HepG2 (cell line): Measurements from ENCODE around the gene ABHD17B. TPM values are rescaled to one million over a fixed set of nuclear protein-coding genes. Genes with fewer than 3 reads are reported as not detected.
A peak's percentile ranks its signal among the peaks of the same experiment; 100 is the strongest.

ENCODE experiments used
- CAMTA2 ChIP-seq: sonication (generic); formaldehyde crosslinking; IDR thresholded peaks from 2 replicates; pipeline ENCODE4 v1.4.0; 2020; ENCODE audit warnings: mild to moderate bottlenecking, missing genetic modification reagents, borderline replicate concordance
- ETV5 ChIP-seq: IDR thresholded peaks from 2 replicates; pipeline ENCODE4 v1.6.1; 2018; ENCODE audit warnings: missing biosample characterization, missing genetic modification reagents, inconsistent platforms, borderline replicate concordance
- IRF2 ChIP-seq: IDR thresholded peaks from 2 replicates; pipeline ENCODE4 v1.6.1; 2018; ENCODE audit warnings: missing genetic modification reagents, missing compliant biosample characterization
- IRX3 ChIP-seq: sonication (generic); formaldehyde crosslinking; IDR thresholded peaks from 2 replicates; pipeline ENCODE4 v1.8.1; 2023; ENCODE audit warnings: mild to moderate bottlenecking, low read depth, missing genetic modification reagents, borderline replicate concordance
- MED1 ChIP-seq: sonication (generic); formaldehyde crosslinking; IDR thresholded peaks from 2 replicates; pipeline ENCODE4 v1.4.0; 2020; ENCODE audit warnings: missing genetic modification reagents
- MEIS1 ChIP-seq: sonication (generic); formaldehyde crosslinking; IDR thresholded peaks from 2 replicates; pipeline ENCODE4 v1.9.0; 2021; ENCODE audit warnings: mild to moderate bottlenecking, missing genetic modification reagents, moderate library complexity, borderline replicate concordance
- NCOA2 ChIP-seq: sonication (generic); formaldehyde crosslinking; IDR thresholded peaks from 2 replicates; pipeline ENCODE4 v1.8.0; 2022; ENCODE audit warnings: inconsistent platforms
- NCOR1 ChIP-seq: fragments of 200-600 bp; sonication (generic); IDR thresholded peaks from 2 replicates; pipeline ENCODE4 v1.7.0; 2017; ENCODE audit warnings: antibody characterized with exemption, low read length, borderline replicate concordance
- RBM39 ChIP-seq: fragments of 200-400 bp; formaldehyde crosslinking; IDR thresholded peaks from one replicate; pipeline ENCODE4 v1.6.1; 2018; ENCODE audit warnings: antibody characterized with exemption, mild to moderate bottlenecking, low read depth, low read length; ENCODE audit not compliant: poor library complexity, severe bottlenecking
- XRCC5 ChIP-seq: fragments of 200-400 bp; formaldehyde crosslinking; optimal IDR thresholded peaks from 2 replicates; pipeline ENCODE3; 2017; ENCODE audit warnings: mild to moderate bottlenecking, low read length
- YY1 ChIP-seq: IDR thresholded peaks from 2 replicates; pipeline ENCODE4 v1.6.1; 2011; ENCODE audit warnings: low read length, low read depth, moderate library complexity, mild to moderate bottlenecking; ENCODE audit not compliant: insufficient read depth, insufficient replicate concordance
- ZC3H4 ChIP-seq: sonication (generic); formaldehyde crosslinking; IDR thresholded peaks from 2 replicates; pipeline ENCODE4 v1.4.0; 2020; ENCODE audit warnings: missing genetic modification reagents, borderline replicate concordance
- ZNF264 ChIP-seq: sonication (generic); formaldehyde crosslinking; IDR thresholded peaks from 2 replicates; pipeline ENCODE4 v1.4.0; 2020; ENCODE audit warnings: missing genetic modification reagents
- ZNF605 ChIP-seq: sonication (generic); formaldehyde crosslinking; IDR thresholded peaks from 2 replicates; pipeline ENCODE4 v1.8.0; 2022; ENCODE audit warnings: mild to moderate bottlenecking, missing genetic modification reagents
- ZNF713 ChIP-seq: sonication (generic); formaldehyde crosslinking; IDR thresholded peaks from 2 replicates; pipeline ENCODE4 v1.4.0; 2020; ENCODE audit warnings: mild to moderate bottlenecking, missing genetic modification reagents
- polyA plus RNA-seq, 8 experiments: library from polyadenylated mRNA; depleted of rRNA in 3 of 8; stranded (reverse) in 7 of 8; unstranded in 1 of 8; fragments of >200 nt; fragmentation: Illumina TruSeq in 4 of 8; extraction: Trizol in 4 of 8; gene quantifications; 2 replicates each; pipeline versions ENCODE4 v1.2.1 to v1.2.3, GENCODE V29; 2011 to 2016; ENCODE audit warnings: low read depth in 4 of 8, missing spikeins in 1 of 8, mixed read lengths in 1 of 8; ENCODE audit not compliant: insufficient read depth in 1 of 8
- total RNA-seq, 5 experiments: library from RNA; depleted of rRNA; stranded (reverse); fragments of >200 nt; fragmentation: Illumina TruSeq; extraction: Trizol; gene quantifications; 2 replicates each; pipeline ENCODE4 v1.2.3, GENCODE V29; 2016; ENCODE audit warnings: low read depth in 1 of 5
- TF ChIP-seq, protein P1 (sequence below): sonication (generic); formaldehyde crosslinking; IDR thresholded peaks from 2 replicates; pipeline ENCODE4 v1.4.0; 2020; ENCODE audit warnings: low read depth, mild to moderate bottlenecking, missing genetic modification reagents
- TF ChIP-seq, protein P2 (sequence below): sonication (generic); formaldehyde crosslinking; conservative IDR thresholded peaks from 2 replicates; pipeline ENCODE4 v1.8.0; 2022; ENCODE audit warnings: mild to moderate bottlenecking, moderate library complexity, missing genetic modification reagents
- TF ChIP-seq, protein P3 (sequence below): sonication (generic); formaldehyde crosslinking; IDR thresholded peaks from 2 replicates; pipeline ENCODE4 v1.4.0; 2020; ENCODE audit warnings: missing genetic modification reagents, mild to moderate bottlenecking, borderline replicate concordance
- TF ChIP-seq, protein P4 (sequence below): sonication (generic); formaldehyde crosslinking; IDR thresholded peaks from 2 replicates; pipeline ENCODE4 v1.8.0; 2022; ENCODE audit warnings: missing genetic modification reagents, mild to moderate bottlenecking, borderline replicate concordance

ABHD17B gene
- total and polyA plus RNA-seq, 2 of the 13 experiments (the other 11 are each of a cell fraction or from before 2014, with no cell fraction given), result 11.3 to 22.0 TPM

DNA sequence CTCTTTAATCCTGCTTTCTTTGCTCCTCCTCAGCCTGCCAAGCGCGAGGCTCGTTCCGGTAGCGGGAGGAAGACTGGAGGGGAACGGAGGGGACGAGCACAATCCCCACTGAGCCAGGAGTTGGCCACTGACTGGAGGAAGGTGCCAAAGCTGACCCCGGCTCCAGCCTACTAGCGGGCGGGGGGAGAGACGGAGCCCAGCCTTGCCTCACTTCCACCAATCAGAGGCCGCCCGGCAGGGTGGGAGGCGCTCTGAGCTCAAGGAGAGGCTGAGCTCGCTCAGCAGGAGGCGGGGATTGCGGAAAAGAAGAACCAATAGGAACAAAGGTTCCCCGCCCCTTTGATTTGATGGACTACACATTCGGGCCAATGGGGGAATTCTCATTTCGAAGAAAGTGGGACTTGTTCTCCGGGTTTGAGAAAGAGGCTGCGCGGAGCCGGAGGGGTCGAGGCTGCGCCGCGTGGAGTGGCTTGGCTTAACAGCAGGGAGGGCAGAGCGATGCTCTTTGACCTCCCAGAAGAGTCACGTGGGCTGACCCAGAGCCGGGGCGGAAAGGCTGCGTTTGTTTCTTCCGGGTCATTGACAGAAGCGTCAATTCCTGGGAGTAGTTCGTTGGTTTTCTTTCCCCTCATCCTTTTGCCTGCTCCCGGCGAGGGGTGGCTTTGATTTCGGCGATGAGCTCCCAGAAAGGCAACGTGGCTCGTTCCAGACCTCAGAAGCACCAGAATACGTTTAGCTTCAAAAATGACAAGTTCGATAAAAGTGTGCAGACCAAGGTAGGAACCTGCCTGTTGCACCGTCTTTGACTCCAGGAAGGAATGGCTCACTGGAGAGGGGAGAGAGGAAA is at the start of gene ABHD17B, which contains the start of gene C9orf85 (continued):
- TF ChIP-seq ZC3H4 (CRISPR knock-in tag) (no peak), RBM39 (peak; percentile 65), XRCC5 (peak; percentile 75), CAMTA2 (CRISPR knock-in tag) (no peak), YY1 (no peak), IRF2 (peak; percentile 74), ZNF713 (CRISPR knock-in tag) (no peak), NCOR1 (no peak), MED1 (CRISPR knock-in tag) (peak; percentile 62; the same call in 1 of the 2 replicates), MEIS1 (no peak; the same call in 1 of the 2 replicates), ZNF264 (CRISPR knock-in tag) (peak; percentile 40; the same call in 1 of the 2 replicates), IRX3 (no peak; the same call in 1 of the 2 replicates), NCOA2 (peak; percentile 43), ZNF605 (CRISPR knock-in tag) (peak; percentile 92), ETV5 (peak; percentile 11)
- TF ChIP-seq, protein P1, sequence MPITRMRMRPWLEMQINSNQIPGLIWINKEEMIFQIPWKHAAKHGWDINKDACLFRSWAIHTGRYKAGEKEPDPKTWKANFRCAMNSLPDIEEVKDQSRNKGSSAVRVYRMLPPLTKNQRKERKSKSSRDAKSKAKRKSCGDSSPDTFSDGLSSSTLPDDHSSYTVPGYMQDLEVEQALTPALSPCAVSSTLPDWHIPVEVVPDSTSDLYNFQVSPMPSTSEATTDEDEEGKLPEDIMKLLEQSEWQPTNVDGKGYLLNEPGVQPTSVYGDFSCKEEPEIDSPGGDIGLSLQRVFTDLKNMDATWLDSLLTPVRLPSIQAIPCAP, result no peak
- TF ChIP-seq, protein P2, sequence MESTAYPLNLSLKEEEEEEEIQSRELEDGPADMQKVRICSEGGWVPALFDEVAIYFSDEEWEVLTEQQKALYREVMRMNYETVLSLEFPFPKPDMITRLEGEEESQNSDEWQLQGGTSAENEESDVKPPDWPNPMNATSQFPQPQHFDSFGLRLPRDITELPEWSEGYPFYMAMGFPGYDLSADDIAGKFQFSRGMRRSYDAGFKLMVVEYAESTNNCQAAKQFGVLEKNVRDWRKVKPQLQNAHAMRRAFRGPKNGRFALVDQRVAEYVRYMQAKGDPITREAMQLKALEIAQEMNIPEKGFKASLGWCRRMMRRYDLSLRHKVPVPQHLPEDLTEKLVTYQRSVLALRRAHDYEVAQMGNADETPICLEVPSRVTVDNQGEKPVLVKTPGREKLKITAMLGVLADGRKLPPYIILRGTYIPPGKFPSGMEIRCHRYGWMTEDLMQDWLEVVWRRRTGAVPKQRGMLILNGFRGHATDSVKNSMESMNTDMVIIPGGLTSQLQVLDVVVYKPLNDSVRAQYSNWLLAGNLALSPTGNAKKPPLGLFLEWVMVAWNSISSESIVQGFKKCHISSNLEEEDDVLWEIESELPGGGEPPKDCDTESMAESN (CRISPR knock-in tag), result 0 out of 2 replicates have a peak, but pooled peaks have one; percentile 20
- TF ChIP-seq, protein P3, sequence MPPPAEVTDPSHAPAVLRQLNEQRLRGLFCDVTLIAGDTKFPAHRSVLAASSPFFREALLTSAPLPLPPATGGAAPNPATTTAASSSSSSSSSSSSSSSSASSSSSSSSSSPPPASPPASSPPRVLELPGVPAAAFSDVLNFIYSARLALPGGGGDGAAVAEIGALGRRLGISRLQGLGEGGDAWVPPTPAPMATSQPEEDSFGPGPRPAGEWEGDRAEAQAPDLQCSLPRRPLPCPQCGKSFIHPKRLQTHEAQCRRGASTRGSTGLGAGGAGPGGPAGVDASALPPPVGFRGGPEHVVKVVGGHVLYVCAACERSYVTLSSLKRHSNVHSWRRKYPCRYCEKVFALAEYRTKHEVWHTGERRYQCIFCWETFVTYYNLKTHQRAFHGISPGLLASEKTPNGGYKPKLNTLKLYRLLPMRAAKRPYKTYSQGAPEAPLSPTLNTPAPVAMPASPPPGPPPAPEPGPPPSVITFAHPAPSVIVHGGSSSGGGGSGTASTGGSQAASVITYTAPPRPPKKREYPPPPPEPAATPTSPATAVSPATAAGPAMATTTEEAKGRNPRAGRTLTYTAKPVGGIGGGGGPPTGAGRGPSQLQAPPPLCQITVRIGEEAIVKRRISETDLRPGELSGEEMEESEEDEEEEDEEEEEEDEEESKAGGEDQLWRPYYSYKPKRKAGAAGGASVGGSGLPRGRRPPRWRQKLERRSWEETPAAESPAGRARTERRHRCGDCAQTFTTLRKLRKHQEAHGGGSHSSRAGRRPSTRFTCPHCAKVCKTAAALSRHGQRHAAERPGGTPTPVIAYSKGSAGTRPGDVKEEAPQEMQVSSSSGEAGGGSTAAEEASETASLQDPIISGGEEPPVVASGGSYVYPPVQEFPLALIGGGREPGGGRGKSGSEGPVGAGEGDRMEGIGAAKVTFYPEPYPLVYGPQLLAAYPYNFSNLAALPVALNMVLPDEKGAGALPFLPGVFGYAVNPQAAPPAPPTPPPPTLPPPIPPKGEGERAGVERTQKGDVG (CRISPR knock-in tag), result no peak
- TF ChIP-seq, protein P4, sequence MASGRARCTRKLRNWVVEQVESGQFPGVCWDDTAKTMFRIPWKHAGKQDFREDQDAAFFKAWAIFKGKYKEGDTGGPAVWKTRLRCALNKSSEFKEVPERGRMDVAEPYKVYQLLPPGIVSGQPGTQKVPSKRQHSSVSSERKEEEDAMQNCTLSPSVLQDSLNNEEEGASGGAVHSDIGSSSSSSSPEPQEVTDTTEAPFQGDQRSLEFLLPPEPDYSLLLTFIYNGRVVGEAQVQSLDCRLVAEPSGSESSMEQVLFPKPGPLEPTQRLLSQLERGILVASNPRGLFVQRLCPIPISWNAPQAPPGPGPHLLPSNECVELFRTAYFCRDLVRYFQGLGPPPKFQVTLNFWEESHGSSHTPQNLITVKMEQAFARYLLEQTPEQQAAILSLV (CRISPR knock-in tag), result 0 out of 2 replicates have a peak, but pooled peaks have one; percentile 44
